Measurements from ENCODE around the gene NR1H3. TPM values are rescaled to one million over a fixed set of nuclear protein-coding genes. Genes with fewer than 3 reads are reported as not detected.

The NR1H3 gene
- total RNA-seq, 2 donors from 2014 or later, result 15.9 to 23.2 TPM

DNA sequence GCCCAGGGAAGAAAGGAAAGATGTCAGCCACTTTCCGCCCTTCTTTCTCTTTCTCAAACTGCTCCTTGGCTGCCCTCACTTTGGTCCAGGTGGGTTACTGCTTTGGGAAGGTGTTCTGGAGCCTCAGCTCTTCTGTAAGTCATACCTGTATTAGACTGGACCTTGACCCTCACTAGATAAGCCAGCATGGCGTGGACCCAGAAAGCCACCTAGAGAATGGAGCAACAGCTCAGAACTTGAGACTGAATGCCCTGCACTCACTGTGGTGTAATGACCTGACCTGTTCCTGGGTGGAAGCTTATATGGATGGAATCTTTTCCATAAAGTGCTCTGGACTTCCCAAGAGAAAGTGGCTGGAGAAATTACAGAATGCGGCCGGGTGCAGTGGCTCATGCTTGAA, 24.7 kb upstream of the NR1H3 start:
- peaks cover 6% of the 10 kb centered on the region for H3K36me3 ChIP-seq
- H3K27ac ChIP-seq, result no peak overlapping the region
- no peaks in the 10 kb centered on the region for H3K9me3 ChIP-seq
- H3K4me3 ChIP-seq, result no peak overlapping the region
- H3K4me1 ChIP-seq, result peaks cover 0 to 5% of the 10 kb centered on the region in 2 donors
- no peak for DNase-seq (ENCODE audit: low spot score)
- no peaks in the 10 kb centered on the region for H3K27me3 ChIP-seq
- TF ChIP-seq, protein P1, sequence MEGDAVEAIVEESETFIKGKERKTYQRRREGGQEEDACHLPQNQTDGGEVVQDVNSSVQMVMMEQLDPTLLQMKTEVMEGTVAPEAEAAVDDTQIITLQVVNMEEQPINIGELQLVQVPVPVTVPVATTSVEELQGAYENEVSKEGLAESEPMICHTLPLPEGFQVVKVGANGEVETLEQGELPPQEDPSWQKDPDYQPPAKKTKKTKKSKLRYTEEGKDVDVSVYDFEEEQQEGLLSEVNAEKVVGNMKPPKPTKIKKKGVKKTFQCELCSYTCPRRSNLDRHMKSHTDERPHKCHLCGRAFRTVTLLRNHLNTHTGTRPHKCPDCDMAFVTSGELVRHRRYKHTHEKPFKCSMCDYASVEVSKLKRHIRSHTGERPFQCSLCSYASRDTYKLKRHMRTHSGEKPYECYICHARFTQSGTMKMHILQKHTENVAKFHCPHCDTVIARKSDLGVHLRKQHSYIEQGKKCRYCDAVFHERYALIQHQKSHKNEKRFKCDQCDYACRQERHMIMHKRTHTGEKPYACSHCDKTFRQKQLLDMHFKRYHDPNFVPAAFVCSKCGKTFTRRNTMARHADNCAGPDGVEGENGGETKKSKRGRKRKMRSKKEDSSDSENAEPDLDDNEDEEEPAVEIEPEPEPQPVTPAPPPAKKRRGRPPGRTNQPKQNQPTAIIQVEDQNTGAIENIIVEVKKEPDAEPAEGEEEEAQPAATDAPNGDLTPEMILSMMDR (IDR thresholded peaks at IDR 0.05), result no peak

DNA sequence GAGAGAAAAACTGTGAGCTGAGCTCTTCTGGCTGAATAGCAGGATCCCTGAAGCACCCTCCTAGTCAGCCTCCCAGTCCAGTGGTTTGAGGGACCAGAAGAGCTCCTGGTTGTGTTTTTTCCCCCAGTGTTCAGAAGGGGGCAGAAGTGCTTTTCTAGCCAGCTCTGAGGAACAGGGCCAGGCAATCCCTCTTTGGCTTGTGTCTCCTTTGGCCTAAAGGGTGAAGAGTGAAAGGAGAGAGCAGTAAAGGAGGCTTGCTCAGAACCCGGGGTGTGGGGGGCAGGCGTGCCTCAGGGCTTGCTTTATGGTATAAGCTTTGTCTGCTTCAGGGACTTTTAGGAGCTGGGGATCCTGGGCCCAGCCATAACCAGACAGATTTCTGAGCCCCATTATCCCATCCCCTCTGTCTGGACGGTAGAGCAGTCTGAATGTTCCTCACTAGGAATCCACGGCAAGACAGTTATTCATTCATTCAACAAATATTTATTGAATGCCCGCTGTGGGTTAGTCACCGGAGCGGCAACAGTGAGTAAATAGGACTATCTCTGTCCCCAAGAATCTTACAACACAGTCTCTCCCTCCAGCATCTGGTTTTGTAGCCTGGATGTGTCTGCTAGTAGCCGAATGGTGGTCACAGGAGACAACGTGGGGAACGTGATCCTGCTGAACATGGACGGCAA, 23.7 kb upstream of the NR1H3 start:
- Histone ChIP-seq H3K4me1 (peaks cover 0 to 5% of the 10 kb centered on the region in 2 donors), H3K9me3 (no peaks in the 10 kb centered on the region)

DNA sequence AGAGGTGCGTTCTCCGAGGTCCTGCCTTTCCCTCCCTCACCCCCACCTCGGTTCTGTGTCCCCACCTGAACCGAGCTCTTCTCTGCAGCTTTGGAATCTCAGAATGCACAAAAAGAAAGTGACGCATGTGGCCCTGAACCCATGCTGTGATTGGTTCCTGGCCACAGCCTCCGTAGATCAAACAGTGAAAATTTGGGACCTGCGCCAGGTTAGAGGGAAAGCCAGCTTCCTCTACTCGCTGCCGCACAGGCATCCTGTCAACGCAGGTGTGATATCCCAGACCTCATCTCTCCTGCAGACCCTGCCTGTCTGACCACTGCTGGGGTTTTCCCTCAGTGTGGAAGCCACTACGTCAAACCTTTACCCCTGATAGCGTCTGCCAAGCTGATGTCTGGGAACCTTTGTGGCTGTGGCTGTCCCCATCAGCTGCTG, 23.1 kb upstream of the NR1H3 start:
- DNase-seq (ENCODE audit: low spot score), result no peak
- Histone ChIP-seq H3K4me1 (peaks cover 0 to 5% of the 10 kb centered on the region in 2 donors), H3K9me3 (no peaks in the 10 kb centered on the region), H3K27ac (no peak overlapping the region), H3K4me3 (no peak overlapping the region), H3K36me3 (peaks cover 12% of the 10 kb centered on the region), H3K27me3 (no peaks in the 10 kb centered on the region)
- TF ChIP-seq, protein P1 (IDR thresholded peaks at IDR 0.05), result no peak

More for the DNA sequence above, 23.7 kb upstream of the NR1H3 start:
- no peak for DNase-seq (ENCODE audit: low spot score)
- TF ChIP-seq, protein P1 (IDR thresholded peaks at IDR 0.05), result peak; percentile 14 to 56
- Histone ChIP-seq H3K36me3 (peaks cover 7% of the 10 kb centered on the region), H3K4me3 (no peak overlapping the region), H3K27ac (no peak overlapping the region), H3K27me3 (no peaks in the 10 kb centered on the region)

DNA sequence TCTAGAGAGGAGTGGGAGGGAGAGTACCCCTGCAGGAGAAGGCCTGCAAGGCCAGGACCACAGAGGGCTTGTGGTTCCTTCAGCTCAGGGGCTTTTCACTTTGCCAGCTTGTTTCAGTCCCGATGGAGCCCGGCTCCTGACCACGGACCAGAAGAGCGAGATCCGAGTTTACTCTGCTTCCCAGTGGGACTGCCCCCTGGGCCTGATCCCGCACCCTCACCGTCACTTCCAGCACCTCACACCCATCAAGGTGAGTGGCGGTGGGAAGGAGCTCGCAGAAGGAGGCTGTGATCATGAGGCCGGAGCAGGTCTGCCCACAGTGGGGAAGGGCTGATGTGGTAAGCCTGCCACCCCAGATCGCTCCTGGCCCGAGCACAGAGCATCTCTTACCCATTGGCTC, 22.6 kb upstream of the NR1H3 start:
- Histone ChIP-seq H3K9me3 (no peaks in the 10 kb centered on the region), H3K27ac (no peak overlapping the region), H3K27me3 (no peaks in the 10 kb centered on the region), H3K4me1 (peaks cover 0 to 5% of the 10 kb centered on the region in 2 donors), H3K4me3 (no peak overlapping the region), H3K36me3 (peaks cover 17% of the 10 kb centered on the region)
- TF ChIP-seq, protein P1 (IDR thresholded peaks at IDR 0.05), result no peak
- DNase-seq (ENCODE audit: low spot score), result no peak

DNA sequence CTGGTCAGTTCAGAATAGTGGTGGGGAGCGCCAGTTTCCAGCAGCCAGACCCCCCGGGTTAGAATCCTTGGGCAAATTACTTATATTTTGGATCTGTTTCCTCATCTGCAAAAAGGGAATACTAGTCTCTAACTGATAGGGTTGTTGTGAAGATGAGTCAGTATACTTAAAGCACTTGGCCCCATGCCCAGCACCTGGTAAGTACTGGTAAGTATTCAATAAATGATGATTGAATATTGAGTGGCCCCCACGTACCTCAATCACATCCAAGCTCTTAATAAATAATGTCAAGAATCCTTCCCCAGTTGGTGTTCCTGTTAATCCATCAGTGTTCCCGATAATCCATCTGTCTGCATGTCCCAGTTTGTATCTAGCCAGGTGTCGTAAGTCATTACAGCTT, 21.3 kb upstream of the NR1H3 start:
- Histone ChIP-seq H3K27ac (no peak overlapping the region), H3K27me3 (no peaks in the 10 kb centered on the region), H3K4me1 (peaks cover 0 to 5% of the 10 kb centered on the region in 2 donors), H3K4me3 (no peak overlapping the region), H3K36me3 (peaks cover 30% of the 10 kb centered on the region), H3K9me3 (no peaks in the 10 kb centered on the region)
- TF ChIP-seq, protein P1 (IDR thresholded peaks at IDR 0.05), result no peak
- DNase-seq (ENCODE audit: low spot score), result no peak

DNA sequence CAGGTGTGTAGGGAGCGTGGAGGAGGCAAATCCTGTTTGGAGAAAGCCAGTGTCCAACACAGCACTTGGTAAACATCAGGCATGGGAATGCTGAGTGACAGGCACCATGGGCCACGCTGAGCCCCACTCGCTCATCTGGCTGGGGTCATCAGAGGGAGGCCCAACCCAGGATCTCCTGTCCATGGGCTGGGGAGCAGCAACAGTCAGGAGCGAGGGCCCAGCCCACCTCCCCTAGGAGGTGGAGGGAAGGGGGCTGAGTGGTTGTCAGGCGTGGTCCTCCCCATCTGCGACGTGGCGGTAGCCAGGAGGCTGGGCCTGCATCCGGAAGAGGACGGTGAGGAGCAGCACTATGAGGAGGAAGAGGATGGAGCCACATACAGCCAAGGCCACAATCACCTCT, 17.9 kb upstream of the NR1H3 start:
- Histone ChIP-seq H3K4me3 (no peak overlapping the region), H3K36me3 (peaks cover 61% of the 10 kb centered on the region), H3K4me1 (peaks cover 0 to under 1% of the 10 kb centered on the region in 2 donors), H3K27me3 (no peaks in the 10 kb centered on the region), H3K27ac (peak overlapping the region in 1 of 2 donors; percentile 1), H3K9me3 (no peaks in the 10 kb centered on the region)
- DNase-seq (ENCODE audit: low spot score), result no peak
- TF ChIP-seq, protein P1 (IDR thresholded peaks at IDR 0.05), result no peak

Data from right atrium auricular region (tissue), 2 donors.